Ishikawa (cell line): ENCODE results near the gene GABRA5.

Experiments
- CEBPB ChIP-seq: IDR thresholded peaks from 2 replicates; pipeline ENCODE4 v1.6.1; 2012
- CREB1 ChIP-seq: IDR thresholded peaks from 2 replicates; pipeline ENCODE4 v1.6.1; 2012; ENCODE audit warnings: low read depth
- EGR1 ChIP-seq: IDR thresholded peaks from 2 replicates; pipeline ENCODE4 v1.6.1; 2012
- EP300 ChIP-seq: IDR thresholded peaks from 2 replicates; pipeline ENCODE4 v1.6.1; 2012; ENCODE audit warnings: borderline replicate concordance
- MAX ChIP-seq: IDR thresholded peaks from 2 replicates; pipeline ENCODE4 v1.6.1; 2012
- NFIC ChIP-seq: IDR thresholded peaks from 2 replicates; pipeline ENCODE4 v1.6.1; 2012
- RAD21 ChIP-seq: IDR thresholded peaks from 2 replicates; pipeline ENCODE4 v1.6.1; 2012; ENCODE audit warnings: low read depth
- REST ChIP-seq: IDR thresholded peaks from 2 replicates; pipeline ENCODE4 v1.6.1; 2012; ENCODE audit warnings: low read depth, mild to moderate bottlenecking
- TAF1 ChIP-seq: IDR thresholded peaks from 2 replicates; pipeline ENCODE4 v1.6.1; 2012; ENCODE audit warnings: low read depth, mild to moderate bottlenecking
- TCF12 ChIP-seq: IDR thresholded peaks from 2 replicates; pipeline ENCODE4 v1.6.1; 2012; ENCODE audit warnings: low read depth
- TEAD4 ChIP-seq: IDR thresholded peaks from 2 replicates; pipeline ENCODE4 v1.6.1; 2012
- ZBTB7A ChIP-seq: IDR thresholded peaks from 2 replicates; pipeline ENCODE4 v1.6.1; 2012; ENCODE audit warnings: low read depth

DNA sequence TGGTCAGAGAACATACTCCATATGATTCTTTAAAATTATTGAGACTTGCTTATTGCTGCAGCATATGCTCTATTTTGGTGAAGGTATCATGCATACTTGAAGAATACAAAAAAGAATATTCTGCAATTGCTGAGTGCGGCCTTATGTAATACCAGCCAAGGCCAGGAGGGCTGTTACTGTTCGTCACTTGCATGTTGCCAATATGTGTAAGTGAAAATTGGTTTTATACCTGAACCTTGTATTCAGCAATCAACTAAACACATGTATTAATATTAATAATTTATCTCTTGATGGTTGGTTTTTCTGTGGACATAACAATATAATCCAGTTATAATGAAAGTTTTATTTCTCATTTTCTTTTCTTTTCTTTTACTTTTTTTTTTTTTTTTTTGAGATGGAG is 13.9 kb upstream of the GABRA5 start:
- TF ChIP-seq REST = no peak
- TF ChIP-seq MAX = no peak
- no peak for TF ChIP-seq EGR1
- TF ChIP-seq CEBPB = no peak
- TF ChIP-seq EP300 = no peak
- TF ChIP-seq CREB1 = no peak
- no peak for TF ChIP-seq ZBTB7A
- no peak for TF ChIP-seq RAD21
- no peak for TF ChIP-seq TCF12
- no peak for TF ChIP-seq TAF1
- TF ChIP-seq NFIC = no peak
- no peak for TF ChIP-seq TEAD4
